GM21526 (cell line): ENCODE measurements around the gene ADAMTS10.
"Not testable (repeated sequence)": the region's sequence is repeated elsewhere in the genome, so short reads cannot be mapped to it uniquely, and the experiment has no call there.

ENCODE experiments used
- ATAC-seq: cut with Tn5 transposase; IDR thresholded peaks from one replicate; pipeline ENCODE4 v1.9.1; 2021; ENCODE audit warnings: moderate library complexity; ENCODE audit not compliant: unreplicated experiment, low FRiP score

Gene ADAMTS10

GRCh38 chr19:8610041-8610935 lies at the start of gene ADAMTS10:
Gene ADAMTS10 (minus strand): TSS chr19:8610715. CDS start chr19:8605710, 5,005 bp downstream.
- no peak for ATAC-seq

GRCh38 chr19:8659905-8660304 lies 49.4 kb upstream of the ADAMTS10 start:
- no peak for ATAC-seq

- no peak for ATAC-seq
These were observed 47.4 kb upstream of the ADAMTS10 start for GRCh38 chr19:8657869-8658268.

- ATAC-seq: no peak
These were observed 44.8 kb upstream of the ADAMTS10 start for GRCh38 chr19:8655340-8655709.

- no peak for ATAC-seq
These were observed 44.2 kb upstream of the ADAMTS10 start for GRCh38 chr19:8654591-8655339.

- no peak for ATAC-seq
These were observed 37.7 kb upstream of the ADAMTS10 start for GRCh38 chr19:8648240-8648639.

GRCh38 chr19:8643860-8644653 lies 33.5 kb upstream of the ADAMTS10 start:
- ATAC-seq: no peak

GRCh38 chr19:8642561-8642960 lies 32.0 kb upstream of the ADAMTS10 start:
- ATAC-seq: no peak

GRCh38 chr19:8641908-8642547 lies 31.5 kb upstream of the ADAMTS10 start:
- ATAC-seq: no peak

GRCh38 chr19:8641221-8641907 lies 30.8 kb upstream of the ADAMTS10 start:
- ATAC-seq: no peak

- no peak for ATAC-seq
These were observed 30.0 kb upstream of the ADAMTS10 start for GRCh38 chr19:8640402-8641004.

- no peak for ATAC-seq
These were observed 29.4 kb upstream of the ADAMTS10 start for GRCh38 chr19:8639821-8640401.

GRCh38 chr19:8638078-8638619 lies 27.6 kb upstream of the ADAMTS10 start:
- no peak for ATAC-seq

- not testable (repeated sequence) for ATAC-seq
These were observed 26.6 kb upstream of the ADAMTS10 start for GRCh38 chr19:8637070-8637469.

- ATAC-seq: no peak
These were observed 24.9 kb upstream of the ADAMTS10 start for GRCh38 chr19:8635422-8635821.

- no peak for ATAC-seq
These were observed 20.9 kb upstream of the ADAMTS10 start for GRCh38 chr19:8631425-8631819.

GRCh38 chr19:8630796-8631424 lies 20.4 kb upstream of the ADAMTS10 start:
- ATAC-seq: no peak

- ATAC-seq: no peak
These were observed 19.6 kb upstream of the ADAMTS10 start, which contains the start of gene NFILZ for GRCh38 chr19:8629996-8630683. Gene NFILZ (plus strand): TSS chr19:8630633. CDS start chr19:8676766, 46,133 bp downstream.
